HG03432 (cell line): Measurements from ENCODE around the gene C2orf92.
"Not testable (repeated sequence)": the region's sequence is repeated elsewhere in the genome, so short reads cannot be mapped to it uniquely, and the experiment has no call there.

Source experiments
- ATAC-seq: cut with Tn5 transposase; IDR thresholded peaks from one replicate; pipeline ENCODE4 v1.9.1; 2021; ENCODE audit warnings: mild to moderate bottlenecking, moderate library complexity; ENCODE audit not compliant: unreplicated experiment

C2orf92 gene

DNA sequence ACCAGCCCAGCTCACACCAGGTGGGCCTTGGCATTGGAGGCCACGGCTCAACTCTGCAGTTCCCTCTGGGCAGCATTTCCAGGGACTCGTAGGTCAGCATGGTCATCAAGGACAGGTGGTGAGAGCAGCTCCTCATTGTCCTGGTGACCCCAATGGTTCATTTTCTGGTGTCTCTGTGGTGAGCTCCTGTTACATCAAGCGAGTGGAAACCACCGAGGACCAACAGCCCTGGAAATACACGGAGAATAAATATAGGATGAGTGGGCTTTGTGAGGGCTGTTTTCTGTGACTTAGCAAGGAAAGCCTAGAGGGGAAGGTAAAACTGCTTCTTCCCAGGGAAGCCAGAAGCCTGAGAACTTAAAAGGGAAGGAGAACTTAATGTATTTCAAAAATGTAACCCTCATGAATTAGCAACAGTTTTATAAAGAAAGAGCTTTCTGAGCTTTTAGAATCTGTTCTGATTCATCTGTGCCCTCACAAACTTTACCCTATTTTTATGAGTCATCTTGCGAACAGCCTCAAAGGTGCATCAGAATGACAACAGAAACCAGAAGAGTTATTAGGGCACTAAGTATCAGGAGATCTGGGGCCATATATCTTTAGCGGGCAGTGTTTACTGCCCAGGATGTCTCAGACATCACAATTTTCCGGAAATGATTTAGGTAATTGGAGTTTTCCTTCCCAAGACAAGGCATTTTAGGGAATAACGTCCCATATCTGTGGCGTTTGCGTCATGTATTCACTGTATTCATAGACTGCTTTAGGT lies 18.7 kb downstream of the C2orf92 start:
- peak; percentile 62 for ATAC-seq

DNA sequence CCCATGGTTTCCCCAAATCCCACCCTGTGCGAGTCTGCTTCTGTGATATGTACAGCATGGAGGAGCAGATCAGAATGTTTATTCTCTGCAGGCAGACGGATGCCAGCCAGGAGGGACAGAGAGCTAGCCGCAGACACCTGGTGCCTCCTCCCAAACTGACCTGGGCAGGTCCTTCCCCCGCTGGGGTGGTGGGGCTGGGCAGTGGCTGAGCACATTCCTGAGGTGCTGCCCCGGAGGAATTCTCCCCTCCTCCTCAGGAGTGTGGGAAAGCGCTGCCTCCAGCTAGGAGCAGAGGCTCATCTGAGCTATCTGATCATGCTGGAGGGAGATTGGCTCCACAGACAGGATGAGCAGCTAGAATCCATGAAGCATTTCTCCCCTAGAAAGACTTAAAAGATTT lies 21.7 kb downstream of the C2orf92 start:
- ATAC-seq, result no peak

DNA sequence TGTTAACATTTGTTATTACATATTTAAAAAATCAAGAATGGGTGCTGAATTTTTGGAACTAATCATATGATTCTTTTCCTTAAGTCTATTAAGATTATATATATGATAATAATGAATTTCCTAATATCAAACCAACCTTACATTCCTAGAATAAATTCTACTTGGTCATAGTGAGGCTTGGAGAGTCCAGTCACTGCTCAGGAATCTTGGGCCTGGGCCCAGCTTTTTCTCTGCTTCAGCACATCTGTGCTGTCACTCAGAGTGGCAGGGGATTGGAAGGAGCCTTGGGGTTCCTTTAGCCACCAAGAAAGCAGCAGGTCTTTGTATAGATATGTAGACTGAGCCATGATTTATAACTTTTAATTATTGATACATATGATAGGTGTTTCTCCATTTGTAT lies 24.0 kb downstream of the C2orf92 start:
- no peak for ATAC-seq

DNA sequence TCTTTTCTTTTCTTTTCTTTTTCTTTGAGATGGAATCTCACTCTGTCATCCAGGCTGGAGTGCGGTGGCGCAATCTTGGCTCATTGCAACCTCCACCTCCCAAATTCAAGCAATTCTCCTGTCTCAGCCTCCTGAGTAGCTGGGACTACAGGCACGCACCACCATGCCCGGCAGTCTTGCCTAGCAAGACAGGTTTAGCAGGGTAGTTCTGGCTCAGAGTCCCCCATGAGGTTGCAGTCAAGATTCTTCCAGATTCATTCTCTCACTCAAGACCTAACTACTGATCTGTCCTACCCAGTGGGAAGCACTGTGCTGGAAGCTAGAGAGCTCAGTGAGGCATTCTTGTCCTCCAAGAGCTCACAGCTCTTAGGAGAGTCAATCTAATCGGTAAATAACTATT lies 26.2 kb downstream of the C2orf92 start:
- ATAC-seq, result no peak

DNA sequence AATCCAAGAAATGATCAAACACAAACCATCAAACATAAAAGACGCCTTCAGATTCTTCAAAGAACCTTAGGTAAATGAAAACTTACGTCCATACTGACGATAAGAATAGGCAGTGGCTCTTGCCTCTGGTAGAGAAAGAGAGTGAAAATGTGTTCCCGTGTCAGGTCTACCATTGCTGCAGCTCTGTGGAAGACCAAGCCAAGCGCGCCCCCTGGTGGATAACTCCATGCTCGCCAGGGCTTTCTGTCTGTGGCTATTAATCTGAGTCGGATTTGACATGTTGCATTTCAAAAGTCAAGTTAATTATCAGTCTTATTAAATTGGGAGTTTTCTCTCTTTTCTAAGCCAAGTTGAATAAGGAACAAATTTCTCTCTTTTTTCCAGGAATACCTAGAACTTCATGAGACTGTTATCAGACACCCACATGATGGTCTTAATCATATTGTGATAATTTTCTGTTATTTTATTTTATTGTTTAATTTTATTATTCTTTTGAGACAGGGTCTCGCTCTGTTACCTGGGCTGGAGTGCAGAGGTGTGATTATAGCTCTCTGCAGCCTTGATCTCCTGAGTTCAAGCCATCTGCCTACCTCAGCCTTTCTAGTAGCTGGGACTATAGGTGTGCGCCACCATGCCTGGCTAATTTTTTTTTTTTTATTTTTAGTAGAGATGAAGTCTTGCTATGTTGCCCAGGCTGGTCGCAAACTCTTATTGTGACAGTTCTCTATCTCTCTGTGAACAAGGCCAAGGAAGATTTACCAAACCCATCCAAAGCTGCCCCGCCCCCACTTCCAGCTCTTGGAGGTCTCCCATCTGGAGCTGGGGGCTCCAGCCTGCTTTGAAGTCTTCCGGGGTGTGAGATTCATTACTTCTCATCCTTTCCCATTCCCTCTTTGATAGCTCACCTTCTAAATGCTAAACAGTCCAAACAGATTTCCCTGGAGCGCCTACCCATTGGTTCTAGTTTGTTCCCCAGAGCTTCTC lies 28.0 kb downstream of the C2orf92 start:
- ATAC-seq, result peak; percentile 72

DNA sequence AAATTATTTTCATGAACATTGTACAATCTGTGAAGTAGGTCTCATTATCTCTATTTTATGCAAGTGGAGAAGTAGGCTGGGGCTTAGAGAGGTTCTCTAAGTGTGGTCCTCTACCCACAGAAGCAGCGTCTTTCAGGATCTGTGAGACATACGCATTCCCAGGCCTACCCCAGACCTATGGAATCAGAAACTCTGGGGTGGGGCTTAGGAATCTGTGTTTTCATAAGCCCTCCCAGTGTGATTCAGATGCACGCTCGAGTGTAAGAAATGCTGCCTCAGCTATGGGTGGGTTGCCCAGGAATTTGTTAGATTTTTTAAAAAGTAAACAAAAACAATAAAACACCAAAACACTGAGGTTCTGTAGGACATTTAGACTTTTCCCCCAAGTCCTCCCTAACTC lies 29.0 kb downstream of the C2orf92 start:
- no peak for ATAC-seq

DNA sequence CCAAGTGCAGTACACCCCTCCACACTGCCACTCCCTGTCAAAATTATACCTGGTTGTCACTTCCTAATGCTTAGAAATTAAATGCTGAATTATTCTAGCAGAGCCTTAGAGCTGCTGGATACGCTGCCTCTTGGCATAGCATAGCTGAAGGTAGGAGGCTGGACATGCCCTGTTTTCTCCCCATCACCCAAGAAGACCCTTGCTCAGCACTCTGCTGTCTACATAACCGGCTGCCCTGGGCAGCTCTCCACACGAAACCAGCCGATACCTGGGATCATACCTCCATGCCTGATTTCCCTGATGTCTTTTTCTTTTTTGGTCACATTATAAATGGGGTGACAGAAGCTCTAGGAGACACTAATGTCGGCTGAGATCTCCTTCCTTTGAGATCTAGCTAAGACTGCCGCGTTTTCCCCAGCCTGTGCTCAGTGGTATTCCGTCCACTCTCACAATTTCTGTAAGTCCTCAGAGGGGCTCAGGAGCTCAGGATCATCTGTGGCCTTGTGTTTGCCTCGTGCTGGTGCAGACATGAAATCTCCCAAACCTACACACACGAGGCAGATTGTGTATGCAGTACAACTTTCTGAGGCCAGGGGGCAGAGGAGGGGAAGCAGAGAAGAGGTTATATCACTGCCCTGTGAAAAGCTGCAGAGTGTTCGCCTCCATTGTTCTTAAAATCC lies 30.4 kb downstream of the C2orf92 start:
- ATAC-seq, result peak; percentile 62

DNA sequence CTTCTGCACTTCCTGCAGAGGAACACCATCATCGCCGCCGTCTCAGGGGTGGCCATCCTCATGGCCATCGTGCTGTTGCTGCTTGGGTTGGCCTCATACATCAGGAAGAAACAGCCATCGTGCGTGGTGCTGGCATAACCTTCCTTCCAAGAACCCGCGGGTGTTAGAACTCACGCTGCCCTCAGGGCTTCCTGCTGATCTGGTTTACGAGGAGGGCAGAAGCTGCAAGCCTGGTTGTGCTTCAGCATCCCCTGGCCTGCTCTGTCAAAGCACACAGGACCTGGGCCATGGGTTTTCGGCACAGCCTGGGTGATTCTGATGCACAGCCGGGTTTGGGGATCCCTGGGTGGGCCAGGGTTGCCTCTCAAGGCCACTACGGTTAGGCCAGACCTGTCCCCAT lies 31.7 kb downstream of the C2orf92 start:
- no peak for ATAC-seq

DNA sequence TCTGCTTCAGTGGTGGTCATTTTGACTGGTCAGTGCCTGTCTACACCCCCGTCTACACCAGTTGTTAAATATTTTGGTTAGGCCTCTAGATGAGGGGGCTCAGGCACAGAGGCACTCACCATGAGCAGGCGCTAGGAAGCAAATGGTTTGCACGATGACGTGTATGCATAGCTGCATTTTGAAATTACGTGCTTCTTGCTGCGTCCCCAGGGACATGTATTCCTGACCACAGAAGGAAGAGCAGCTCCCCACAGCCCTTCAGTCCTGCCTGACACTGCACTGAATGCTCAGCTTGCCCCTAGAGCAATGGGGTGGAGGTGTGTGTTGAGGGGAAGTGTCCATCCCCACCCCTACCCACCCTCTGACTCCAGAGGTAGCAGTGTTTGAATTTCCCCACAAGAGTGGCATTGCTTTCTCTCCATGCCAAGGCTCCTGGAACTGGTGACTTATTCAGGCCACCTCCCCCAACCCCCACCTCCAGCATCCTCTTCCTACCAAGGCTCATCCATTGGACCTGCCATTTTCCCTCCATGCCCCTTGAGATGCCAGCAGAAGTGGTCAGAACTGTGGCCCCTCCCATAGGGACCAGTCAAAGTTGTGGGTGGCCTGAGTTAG lies 32.4 kb downstream of the C2orf92 start:
- no peak for ATAC-seq

DNA sequence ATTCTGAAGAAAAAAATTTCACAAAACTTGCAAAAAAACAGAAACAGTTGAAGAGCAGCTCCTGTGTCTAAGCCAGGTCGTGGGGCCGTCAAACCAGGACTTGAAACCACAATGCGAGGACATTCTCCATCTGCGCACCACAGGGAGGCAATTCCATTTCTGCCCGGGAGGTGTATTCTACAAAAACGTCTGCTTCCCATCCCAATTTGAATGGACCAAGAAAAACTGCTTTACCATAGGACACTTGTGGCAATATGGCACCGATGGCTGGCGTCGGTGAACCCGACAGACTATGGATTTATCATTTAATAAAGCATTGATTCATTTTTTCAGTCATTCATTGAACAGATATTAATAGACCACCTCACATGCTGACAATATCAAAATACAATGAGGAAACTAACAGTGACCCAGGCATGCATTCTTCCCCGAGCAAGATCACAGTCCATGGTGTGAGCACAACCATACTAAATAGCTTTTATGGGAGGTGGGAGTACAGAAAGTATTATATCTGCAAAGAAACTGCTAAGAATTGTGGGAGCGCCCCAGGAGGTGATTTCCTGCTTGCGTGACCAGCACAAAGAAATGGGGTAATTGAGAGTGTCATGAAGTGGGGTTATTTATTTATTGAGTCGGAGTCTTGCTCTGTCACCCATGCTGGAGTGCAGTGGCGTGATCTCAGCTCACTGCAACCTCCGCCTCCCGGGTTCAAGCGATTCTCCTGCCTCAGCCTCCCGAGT lies 33.4 kb downstream of the C2orf92 start:
- no peak for ATAC-seq

DNA sequence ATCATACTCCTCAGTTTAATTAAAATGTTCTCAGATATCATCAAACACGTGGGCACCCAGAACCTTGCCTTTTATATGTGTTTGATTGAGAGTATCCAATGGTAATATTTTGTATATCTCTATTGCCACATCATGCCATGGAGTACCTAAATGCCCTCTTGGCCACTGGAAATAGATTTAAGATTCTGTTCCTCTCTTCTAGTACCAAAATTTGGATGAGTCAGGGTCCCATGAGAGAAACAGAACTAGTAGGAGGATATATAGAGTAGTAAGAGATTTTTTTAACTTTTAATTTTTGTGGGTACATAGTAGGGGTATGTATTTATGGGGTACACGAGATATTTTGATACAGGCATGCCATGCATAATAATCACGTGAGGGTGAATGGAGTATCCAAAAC lies 34.2 kb downstream of the C2orf92 start:
- no peak for ATAC-seq

DNA sequence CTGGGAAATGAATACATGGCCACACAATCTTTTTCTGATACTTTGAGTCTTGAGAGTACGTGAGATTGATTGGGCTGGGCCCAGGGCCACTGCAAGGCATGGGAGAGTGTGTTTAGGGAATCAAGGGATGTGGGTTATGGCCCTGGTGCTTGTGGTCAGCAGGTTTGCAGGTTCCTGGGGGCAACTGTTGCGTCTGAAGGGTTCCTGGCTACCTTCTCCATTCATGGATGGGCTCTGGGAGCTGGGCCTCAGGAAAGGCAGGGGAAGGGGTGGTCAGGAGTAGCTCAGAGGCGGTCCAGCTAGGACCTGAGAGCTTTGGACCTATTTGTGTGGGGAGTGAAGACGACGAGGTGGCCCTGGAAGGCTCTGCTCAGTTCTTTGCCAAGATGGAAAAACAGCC lies 35.5 kb downstream of the C2orf92 start:
- ATAC-seq, result no peak

DNA sequence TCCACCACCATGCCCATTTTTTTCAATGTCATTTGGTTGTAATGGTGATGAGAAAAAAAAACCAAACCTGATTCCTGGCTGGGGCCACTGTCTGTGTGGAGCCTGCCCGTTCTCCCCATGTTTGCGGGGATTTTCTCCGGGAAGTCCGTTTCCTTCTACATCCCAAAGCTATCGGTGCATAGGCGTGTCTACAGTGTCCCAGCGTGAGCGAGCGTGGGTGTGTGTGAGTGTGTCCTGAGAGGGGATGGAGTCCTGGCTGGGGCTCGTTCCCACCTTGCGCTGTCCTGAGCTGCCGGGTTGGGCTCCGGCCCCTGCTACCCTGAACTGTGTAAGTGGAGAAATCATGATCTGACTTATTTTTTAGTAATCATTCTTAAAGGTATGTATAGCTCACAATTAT lies 36.6 kb downstream of the C2orf92 start:
- no peak for ATAC-seq

DNA sequence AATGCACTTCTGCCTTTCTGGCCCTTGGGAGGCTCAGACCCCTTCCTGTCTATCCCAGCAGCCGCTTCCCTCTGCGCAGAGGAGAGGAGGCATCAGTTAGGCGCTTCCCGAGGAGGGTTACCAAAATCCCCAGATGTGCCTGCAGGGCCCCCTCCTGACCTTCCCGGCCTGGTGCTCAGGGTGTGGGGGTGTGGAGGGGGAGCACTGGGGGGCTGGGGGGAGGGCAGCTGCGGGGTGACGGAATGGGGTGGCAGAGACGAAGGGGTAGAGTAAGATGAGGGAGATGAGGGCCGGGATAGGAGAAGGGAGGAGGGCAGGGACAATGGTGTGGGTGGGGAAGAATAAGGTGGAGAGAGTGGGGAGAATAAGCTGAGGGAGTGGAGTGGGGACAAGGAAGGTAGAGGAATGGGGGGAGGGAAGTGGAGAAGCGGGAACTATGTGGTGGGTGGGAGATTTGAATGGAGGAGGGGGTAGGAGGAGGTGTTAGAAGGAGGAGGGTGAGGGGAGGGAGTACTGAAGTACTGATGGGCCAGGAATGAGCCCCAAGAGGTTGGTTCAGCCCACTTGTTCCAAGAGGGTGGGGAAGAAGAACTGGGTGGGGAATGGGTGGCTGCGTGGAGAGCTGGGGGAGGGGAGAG lies 37.3 kb downstream of the C2orf92 start:
- no peak for ATAC-seq

DNA sequence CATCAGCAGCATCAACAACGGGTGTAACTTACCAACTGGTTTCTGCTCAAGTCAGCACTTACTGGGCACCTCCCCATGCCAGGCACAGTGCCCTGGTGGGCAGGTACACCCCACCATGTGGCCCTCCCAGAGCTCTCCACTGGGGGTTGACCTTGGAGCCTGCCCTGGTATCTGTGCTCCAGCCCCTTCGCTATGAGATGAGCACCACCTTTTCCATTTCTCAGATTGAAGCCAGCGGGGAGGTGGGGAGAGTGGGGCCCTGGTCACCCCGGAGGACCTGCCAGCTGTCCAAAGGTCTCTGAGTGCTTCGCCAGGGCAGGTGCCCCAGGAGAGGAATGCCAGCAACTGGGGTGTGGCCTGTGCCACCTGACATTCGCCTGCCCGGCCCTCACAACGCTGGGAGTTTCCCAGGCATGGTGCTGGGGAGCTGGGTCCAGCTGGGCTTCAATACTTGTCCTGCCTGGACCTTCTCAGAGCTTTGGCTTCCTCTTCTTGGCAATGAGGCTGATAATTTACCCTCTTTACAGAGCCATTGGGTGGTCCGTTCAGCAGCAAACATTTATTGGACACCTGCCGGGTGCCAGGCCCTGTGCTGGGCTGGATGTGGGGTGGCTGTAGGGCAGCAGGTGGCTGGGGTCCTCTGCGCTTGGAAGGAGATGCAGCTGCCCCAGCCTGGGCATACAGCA lies 38.0 kb downstream of the C2orf92 start:
- ATAC-seq, result no peak

DNA sequence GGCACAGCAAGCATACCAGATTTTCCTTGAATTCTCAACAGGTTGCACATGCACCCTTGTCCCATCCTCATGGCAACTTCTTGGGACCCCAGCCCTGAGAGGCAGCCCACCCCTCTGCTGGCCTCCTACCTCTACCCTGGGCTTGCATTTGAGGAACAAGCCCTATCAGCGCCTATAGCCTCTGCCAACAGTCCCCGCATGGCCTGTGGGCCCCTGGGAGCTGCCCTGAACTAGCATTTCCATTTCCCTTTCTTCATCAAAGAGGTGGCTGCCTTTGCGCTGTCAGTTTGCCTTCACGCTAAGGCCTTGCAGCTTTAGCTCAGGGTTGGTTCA lies 38.5 kb downstream of the C2orf92 start:
- no peak for ATAC-seq

DNA sequence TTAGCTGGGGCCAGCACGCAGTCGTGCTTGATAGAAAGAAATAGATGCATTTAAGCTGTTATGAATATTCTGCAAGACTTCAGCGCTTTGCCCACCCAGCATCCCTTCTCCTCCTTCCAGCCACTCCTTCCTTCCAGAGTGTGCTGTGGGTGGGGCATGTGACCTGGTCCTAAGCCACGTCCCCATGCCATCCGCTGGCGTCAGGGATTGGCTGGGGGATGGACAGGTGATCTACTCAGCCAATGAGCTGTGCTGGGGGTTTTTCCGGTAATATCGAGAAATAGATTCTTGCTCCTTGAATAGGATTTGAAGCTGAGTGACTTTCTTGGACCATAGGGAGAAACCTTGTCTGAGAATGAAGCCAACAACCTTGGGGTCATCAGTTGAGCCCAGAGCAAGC lies 39.1 kb downstream of the C2orf92 start:
- ATAC-seq, result no peak

DNA sequence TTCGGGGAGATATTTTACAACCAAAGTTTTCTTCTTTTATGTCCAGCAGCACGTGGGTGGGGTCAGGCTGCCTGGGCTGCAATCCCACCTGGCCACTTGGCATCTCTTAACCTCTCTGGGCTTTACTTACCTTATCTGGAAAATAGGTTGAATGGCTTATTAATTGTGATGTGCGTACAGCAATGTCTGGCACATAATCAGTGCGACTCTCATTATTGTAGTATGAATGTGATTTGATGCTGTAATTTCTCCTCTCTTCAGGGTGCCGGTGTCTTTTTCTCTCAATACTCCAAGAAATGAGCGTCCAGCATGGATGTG lies 41.8 kb downstream of the C2orf92 start:
- no peak for ATAC-seq

DNA sequence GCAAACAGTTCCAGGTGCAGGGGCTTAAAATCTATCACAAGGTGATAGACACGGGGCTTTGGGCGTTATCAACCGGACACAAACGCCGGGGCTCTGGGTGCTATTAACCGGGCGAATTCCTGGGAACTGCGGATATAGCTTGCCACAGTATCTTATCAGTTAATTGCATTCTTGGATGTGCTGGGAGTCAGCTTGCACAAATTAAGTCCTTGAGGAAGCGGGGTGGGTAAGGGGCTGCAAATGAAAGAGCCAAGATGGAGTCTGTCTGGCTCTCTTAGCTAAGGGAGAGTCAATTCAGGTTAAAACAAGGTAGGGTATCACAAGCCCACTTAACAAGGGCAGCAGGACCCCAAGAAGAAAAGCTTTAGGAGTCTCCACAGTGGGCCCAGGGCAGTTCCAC lies 42.7 kb downstream of the C2orf92 start:
- ATAC-seq, result not testable (repeated sequence)
